Prostate gland (tissue), 2 donors: ENCODE results near the gene ZNF133.

Experiments
- POLR2A ChIP-seq: fragments of 450-650 bp; IDR thresholded peaks from one replicate; pipeline ENCODE4 v1.6.1; 2016; ENCODE audit warnings: antibody characterized with exemption, mild to moderate bottlenecking
- POLR2AphosphoS5 ChIP-seq: sonication (generic); formaldehyde crosslinking; IDR thresholded peaks from one replicate; pipeline ENCODE4 v1.6.1; 2017; ENCODE audit warnings: antibody characterized with exemption
- TF ChIP-seq, protein P1 (sequence below), 4 experiments: fragments of 200-600 bp in 2 of 4; fragments of 450-650 bp in 2 of 4; sonication (generic) in 2 of 4; IDR thresholded peaks; 1 replicate in 3 of 4; 2 replicates in 1 of 4; pipeline ENCODE4 v1.5.1; 2016 to 2019; ENCODE audit warnings: antibody characterized with exemption in 4 of 4, mild to moderate bottlenecking in 2 of 4, moderate library complexity in 2 of 4

DNA sequence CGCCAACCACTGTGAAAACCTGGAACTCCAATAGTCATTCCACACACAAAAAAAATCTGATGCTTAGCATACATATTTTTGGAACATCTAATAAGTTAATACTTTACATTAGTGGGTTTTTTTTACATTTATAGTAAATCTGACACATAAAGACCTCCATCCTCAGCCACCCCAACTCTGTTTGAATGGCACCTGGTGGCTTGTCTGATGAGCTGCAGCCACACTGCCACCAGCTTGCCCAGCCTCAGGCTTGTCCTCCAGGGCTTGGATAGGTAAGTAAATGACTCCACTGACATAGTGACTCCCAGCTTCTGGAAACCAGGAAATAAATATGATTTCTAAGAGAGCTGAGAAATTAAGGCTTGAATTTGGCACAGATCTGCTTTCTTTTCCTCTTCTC, 71.5 kb downstream of the ZNF133 start:
- TF ChIP-seq, protein P1, sequence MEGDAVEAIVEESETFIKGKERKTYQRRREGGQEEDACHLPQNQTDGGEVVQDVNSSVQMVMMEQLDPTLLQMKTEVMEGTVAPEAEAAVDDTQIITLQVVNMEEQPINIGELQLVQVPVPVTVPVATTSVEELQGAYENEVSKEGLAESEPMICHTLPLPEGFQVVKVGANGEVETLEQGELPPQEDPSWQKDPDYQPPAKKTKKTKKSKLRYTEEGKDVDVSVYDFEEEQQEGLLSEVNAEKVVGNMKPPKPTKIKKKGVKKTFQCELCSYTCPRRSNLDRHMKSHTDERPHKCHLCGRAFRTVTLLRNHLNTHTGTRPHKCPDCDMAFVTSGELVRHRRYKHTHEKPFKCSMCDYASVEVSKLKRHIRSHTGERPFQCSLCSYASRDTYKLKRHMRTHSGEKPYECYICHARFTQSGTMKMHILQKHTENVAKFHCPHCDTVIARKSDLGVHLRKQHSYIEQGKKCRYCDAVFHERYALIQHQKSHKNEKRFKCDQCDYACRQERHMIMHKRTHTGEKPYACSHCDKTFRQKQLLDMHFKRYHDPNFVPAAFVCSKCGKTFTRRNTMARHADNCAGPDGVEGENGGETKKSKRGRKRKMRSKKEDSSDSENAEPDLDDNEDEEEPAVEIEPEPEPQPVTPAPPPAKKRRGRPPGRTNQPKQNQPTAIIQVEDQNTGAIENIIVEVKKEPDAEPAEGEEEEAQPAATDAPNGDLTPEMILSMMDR (IDR thresholded peaks at IDR 0.05), result no peak
- TF ChIP-seq POLR2A (no peak), POLR2AphosphoS5 (no peak)
